Measurements from ENCODE around the gene TUBB8B.
"Not testable (repeated sequence)": the region's sequence is repeated elsewhere in the genome, so short reads cannot be mapped to it uniquely, and the experiment has no call there.

Gene TUBB8B

DNA sequence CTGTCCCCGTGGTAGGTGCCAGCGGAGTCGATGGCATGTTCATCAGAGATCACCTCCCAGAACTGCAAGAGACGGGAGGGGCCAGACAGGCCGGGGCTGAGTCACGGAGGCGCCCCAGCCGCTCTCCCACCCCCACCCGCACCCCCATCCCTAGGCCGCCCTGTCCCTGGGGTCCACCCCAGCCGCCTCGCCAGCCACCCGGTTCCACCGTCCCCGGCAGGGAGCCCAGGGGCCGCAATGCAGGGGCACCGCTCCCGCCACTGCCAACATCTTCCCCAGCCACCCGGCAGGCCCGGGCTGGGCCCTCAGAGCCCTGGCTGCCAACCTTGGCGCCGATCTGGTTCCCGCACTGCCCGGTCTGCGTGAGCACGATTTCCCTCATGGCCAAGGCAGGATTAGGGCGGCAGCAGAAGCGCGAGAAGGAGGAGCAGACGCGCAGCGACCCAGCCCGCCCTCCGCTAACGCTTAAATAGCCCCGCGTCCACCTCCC is at the start of gene TUBB8B:
TUBB8B (minus strand) TSS at position 440 of the 490 bp plus-strand sequence; CDS start at position 382, 58 bp downstream.
- DNase-seq (ENCODE audit: low read depth, low spot score), result not testable (repeated sequence)

DNA sequence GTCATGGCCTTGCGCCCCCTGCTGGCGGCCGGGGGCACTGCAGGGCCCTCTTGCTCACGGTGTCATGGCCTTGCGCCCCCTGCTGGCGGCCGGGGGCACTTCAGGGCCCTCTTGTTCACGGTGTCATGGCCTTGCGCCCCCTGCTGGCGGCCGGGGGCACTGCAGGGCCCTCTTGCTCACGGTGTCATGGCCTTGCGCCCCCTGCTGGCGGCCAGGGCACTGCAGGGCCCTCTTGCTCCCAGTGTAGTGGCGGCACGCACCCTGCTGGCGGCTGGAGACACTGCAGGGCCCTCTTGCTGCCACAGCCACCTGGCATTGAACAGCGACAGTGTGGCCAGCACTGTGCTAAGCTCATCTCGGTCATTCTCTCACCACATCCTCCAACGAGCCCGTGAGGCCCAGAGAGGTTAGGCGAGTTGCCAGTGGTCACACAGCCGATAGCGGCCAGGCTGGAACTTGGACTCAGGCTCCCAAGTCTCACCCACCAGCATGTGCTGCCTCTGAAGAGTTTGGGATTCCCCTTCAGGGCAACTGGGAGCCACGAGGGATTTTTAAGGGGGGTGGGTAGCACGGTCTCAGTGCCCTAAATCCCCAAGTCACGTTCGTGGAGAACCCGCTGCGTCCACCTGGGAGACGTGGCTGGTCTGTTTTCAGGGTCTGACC is 48.0 kb upstream of the TUBB8B start:
- DNase-seq (ENCODE audit: low read depth, low spot score), result not testable (repeated sequence)

- not testable (repeated sequence) for DNase-seq (ENCODE audit: low read depth, low spot score)
These were observed 47.3 kb upstream of the TUBB8B start for GRCh38 chr18:96767-97131.

GRCh38 chr18:96101-96766 is 46.8 kb upstream of the TUBB8B start:
- not testable (repeated sequence) for DNase-seq (ENCODE audit: low read depth, low spot score)

DNA sequence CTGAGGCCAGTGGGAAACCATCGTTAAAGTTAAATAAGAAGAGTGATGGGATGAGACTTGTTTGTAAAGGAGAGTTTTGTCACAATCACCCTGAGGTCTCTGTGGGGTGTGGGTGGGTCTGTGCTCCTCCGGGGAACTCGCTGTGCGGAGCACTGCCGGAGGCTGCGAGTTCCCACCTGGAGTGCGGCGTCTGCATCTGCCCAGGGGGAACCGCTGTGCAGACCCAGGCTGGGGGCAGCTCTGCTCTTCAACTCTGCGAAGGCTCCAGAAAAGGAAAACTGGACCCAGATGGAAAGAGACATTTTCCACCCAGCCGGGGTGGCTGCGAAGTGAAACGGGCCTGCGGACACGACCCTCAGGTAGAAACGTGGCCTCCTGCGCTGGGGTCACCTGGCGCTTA is 46.2 kb upstream of the TUBB8B start:
- DNase-seq (ENCODE audit: low read depth, low spot score), result not testable (repeated sequence)

DNA sequence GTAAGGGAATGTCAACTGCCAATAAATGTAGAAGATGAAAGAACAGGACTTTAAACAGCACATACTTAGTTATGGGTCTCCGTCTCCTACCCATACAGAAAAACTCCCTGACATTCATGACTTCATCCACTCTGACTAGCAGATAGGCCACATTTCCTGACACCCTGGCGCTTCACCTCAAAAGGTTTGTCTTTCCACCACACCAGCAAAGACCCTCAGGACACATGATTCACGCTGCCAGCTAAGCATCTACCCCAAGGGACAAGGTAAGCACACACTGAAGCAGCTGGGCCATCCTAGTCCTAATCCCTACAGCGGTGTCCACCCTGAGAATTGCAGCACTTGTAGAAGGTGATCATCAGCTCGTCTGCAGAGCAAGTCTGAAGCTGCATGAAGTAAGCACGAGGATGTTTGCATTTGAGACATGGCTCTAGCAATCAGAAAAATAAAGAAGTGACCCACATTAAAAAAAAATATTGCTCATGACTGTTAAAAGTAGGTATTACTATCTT is 44.5 kb upstream of the TUBB8B start:
- not testable (repeated sequence) for DNase-seq (ENCODE audit: low read depth, low spot score)

DNA sequence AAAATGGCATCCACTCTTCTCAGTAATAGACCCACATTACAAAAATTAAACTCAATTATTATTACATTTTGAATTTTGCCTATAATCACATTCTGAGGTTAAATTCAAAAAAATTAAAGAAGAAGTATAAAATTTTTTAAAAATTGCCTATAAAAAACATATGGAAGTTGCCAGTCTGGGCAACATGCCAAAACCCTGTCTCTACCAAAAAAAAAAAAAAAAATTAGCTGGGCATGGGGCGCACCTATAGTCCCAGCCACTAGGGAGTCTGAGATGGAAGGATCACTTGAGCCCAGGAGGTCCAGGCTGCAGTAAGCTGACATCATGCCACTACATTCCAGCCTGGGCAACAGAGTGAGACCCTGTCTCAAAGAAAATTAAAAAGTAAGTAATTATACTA is 42.1 kb upstream of the TUBB8B start:
- DNase-seq (ENCODE audit: low read depth, low spot score), result not testable (repeated sequence)

DNA sequence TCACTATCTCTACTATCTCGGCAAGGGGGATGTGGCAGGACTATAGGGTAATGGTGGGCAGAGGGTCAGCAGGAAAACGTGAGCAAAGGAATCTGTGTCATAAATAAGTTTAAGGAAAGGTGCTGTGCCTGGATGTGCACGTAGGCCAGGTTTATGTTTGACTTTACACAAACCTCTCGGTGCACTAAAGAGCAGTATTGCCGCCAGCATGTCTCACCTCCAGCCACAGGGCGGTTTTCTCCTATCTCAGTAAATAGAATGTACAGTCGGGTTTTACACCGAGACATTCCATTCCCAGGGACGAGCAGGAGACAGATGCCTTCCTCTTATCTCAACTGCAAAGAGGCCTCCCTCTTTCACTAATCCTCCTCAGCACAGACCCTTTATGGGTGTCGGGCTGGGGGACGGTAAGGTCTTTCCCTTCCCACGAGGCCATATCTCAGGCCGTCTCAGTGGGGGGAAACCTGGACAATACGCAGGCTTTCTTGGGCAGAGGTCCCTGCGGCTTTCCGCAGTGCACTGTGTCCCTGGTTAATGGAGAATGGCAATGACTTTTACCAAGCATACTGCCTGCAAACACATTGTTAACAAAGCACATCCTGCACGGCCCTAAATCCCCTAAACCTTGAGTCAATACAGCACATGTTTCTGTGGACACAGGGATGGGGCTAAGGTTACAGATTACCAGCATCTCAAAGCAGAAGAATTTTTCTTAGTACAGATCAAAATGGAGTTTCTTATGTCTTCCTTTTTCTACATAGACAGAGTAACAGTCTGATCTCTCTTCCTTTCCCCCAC is 41.2 kb upstream of the TUBB8B start:
- DNase-seq (ENCODE audit: low read depth, low spot score), result not testable (repeated sequence)

DNA sequence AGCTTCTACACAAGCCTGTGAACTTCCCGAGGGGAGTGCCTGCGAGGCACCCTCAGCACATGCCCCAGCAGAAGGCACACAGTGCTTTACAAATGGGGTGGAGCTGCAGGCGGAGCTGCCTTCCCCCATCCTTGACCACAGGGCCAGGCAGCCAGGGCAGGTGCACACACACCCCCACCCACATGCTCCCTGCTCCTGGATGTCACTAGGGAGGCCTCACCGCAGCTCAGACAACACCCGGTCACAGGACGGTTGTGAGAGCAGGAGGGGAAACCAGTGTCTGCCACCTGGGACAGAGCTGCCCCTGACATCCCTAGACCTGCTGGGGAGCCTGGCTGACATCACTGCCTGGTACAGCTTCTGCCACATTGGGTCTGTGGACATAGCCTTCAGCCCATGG is 39.7 kb upstream of the TUBB8B start:
- DNase-seq (ENCODE audit: low read depth, low spot score), result not testable (repeated sequence)

- not testable (repeated sequence) for DNase-seq (ENCODE audit: low read depth, low spot score)
These were observed 35.4 kb upstream of the TUBB8B start for GRCh38 chr18:84801-85200.

DNA sequence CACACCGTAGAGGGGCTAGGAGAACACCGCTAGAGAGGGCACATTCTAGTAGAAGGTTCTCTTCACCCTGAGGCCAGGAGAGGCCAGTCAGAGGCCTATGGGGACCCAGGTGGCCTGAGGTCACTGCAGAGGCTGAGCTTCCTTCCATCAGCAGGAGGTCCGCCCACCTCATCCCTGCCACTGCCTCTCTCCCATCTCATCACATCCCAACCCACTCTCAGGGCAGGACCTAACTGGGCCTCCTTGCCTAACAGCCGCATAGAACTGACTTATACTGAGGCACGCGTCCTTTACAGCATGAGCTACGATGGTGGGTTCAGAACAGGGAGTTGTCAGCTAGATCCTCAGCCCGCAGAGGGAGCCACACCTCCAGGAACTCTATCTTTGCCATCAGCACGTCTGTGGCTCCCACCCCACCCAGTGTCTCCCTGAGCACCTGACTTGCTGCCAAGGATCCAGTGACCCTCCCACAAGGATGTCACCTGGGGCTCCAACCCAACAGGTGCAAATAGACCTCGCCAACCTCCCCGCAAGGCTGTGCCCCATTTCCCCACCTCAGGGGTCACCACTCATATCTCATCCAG is 33.3 kb upstream of the TUBB8B start:
- DNase-seq (ENCODE audit: low read depth, low spot score), result not testable (repeated sequence)

DNA sequence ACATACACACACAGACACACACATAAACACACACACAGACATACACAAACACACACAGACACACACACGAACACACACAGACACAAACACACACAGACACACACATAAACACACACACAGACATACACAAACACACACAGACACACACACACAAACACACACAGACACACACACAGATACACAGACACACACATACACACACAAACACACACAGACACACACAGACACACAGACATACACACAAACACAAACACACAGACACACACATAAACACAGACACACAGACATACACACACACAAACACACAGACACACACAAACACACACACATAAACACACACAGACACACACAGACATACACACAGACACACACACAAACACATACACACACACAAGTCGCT is 31.5 kb upstream of the TUBB8B start:
- not testable (repeated sequence) for DNase-seq (ENCODE audit: low read depth, low spot score)

- DNase-seq (ENCODE audit: low read depth, low spot score), result not testable (repeated sequence)
These were observed 30.8 kb upstream of the TUBB8B start for GRCh38 chr18:80202-80601.

GRCh38 chr18:75525-76160 is 26.2 kb upstream of the TUBB8B start:
- not testable (repeated sequence) for DNase-seq (ENCODE audit: low read depth, low spot score)

DNA sequence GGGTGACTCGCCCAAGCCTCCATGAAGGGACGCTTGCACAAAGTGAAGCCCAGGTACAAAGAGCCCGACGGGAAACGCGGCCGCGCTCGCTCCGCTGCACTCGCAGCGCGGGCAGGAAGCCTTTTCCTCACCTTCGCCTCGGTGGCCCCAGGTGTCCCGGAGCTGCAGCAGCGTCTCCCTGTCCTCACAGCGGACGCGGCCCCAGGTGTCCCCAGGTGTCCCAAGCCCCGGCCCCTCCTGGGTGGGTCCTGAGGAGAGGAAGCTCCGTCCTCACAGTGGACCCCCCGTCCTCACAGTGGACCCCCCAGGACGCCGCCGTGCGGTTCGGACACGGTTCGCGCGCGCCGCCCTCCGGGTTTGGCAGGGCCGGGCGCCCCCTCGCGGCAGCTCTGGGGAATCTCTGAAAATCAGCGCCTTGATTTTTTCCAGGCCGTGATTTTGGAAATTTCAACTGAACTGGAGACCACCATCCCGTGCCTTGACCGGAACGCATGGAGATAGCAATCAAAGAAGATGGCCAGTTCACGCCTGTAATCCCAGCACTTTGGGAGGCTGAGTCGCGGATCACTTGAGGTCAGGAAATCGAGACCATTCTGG is 23.9 kb upstream of the TUBB8B start:
- DNase-seq (ENCODE audit: low read depth, low spot score), result not testable (repeated sequence)

- not testable (repeated sequence) for DNase-seq (ENCODE audit: low read depth, low spot score)
These were observed 18.3 kb upstream of the TUBB8B start for GRCh38 chr18:67701-68100.

GRCh38 chr18:64279-64678 is 14.9 kb upstream of the TUBB8B start:
- DNase-seq (ENCODE audit: low read depth, low spot score), result not testable (repeated sequence)

- DNase-seq (ENCODE audit: low read depth, low spot score), result not testable (repeated sequence)
These were observed 14.2 kb upstream of the TUBB8B start for GRCh38 chr18:63656-64055.

DNA sequence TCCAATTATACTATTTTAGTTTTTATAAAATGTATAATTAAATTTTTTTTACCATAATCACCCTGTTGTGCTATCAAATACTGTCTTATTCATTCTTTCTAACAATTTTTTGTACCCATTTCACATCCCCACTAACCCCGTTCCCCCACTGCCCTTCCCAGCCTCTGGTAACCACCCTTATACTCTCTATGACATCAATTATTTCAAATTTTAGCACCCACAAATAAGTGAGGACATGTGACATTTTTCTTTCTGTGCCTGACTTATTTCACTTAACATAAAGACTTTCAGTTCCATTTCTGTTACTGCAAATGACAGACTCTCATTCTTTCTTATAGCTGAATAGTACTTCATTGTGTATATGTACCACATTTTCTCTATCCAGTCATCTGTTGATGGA is 5.0 kb upstream of the TUBB8B start:
- not testable (repeated sequence) for DNase-seq (ENCODE audit: low read depth, low spot score)

DNA sequence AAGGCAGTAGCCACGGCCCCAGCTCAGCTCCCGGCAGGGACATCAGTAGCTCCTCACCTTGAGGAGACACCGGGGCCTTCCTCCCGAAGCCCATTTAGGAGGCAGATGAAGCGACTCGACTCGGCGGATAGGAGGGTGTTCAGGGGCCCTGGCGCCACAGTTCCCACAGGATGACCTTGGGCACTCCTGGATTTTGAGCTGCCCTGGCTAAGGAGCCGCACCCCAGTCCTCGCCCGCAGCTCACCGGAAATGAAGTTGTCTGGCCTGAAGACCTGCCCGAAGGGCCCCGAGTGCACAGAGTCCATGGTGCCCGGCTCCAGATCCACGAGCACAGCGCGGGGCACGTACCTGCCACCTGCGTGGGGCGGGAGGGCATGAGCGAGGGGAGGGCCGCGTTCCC is 719 bp downstream of the TUBB8B start:
- DNase-seq (ENCODE audit: low read depth, low spot score), result not testable (repeated sequence)

GRCh38 chr18:13177-13576 is 36.2 kb downstream of the TUBB8B start:
- not testable (repeated sequence) for DNase-seq (ENCODE audit: low read depth, low spot score)

Data from astrocyte of the hippocampus (primary cell).